KOPT-K1 (cell line): ENCODE data around the gene ENTPD1.
"Not testable (repeated sequence)": the region's sequence is repeated elsewhere in the genome, so short reads cannot be mapped to it uniquely, and the experiment has no call there.

ENCODE experiments used
- H3K27ac ChIP-seq: fragments of 200-600 bp; sonication (generic); 2 replicates; pipeline ENCODE4 v1.5.1; 2016; ENCODE audit warnings: antibody characterized with exemption, mild to moderate bottlenecking, low read depth, low read length; ENCODE audit not compliant: poor library complexity, severe bottlenecking
- H3K36me3 ChIP-seq: fragments of 200-600 bp; sonication (generic); 2 replicates; pipeline ENCODE4 v1.5.1; 2017; ENCODE audit warnings: antibody characterized with exemption, mild to moderate bottlenecking, low read length, moderate library complexity; ENCODE audit not compliant: insufficient read depth
- H3K9me3 ChIP-seq: fragments of 200-600 bp; sonication (generic); 2 replicates; pipeline ENCODE4 v1.5.1; 2017; ENCODE audit warnings: antibody characterized with exemption, low read length, mild to moderate bottlenecking; ENCODE audit not compliant: insufficient read depth, poor library complexity, severe bottlenecking

The ENTPD1 gene

GRCh38 chr10:95798096-95798855 lies 42.3 kb downstream of the ENTPD1 start:
- no peaks in the 10 kb centered on the region for H3K9me3 ChIP-seq
- no peaks in the 10 kb centered on the region for H3K36me3 ChIP-seq

GRCh38 chr10:95800286-95800685 lies 44.3 kb downstream of the ENTPD1 start:
- H3K9me3 ChIP-seq, H3K27ac ChIP-seq, H3K36me3 ChIP-seq: not testable (repeated sequence)

More at GRCh38 chr10:95798096-95798855, 42.3 kb downstream of the ENTPD1 start:
- no peak overlapping the region for H3K27ac ChIP-seq

DNA sequence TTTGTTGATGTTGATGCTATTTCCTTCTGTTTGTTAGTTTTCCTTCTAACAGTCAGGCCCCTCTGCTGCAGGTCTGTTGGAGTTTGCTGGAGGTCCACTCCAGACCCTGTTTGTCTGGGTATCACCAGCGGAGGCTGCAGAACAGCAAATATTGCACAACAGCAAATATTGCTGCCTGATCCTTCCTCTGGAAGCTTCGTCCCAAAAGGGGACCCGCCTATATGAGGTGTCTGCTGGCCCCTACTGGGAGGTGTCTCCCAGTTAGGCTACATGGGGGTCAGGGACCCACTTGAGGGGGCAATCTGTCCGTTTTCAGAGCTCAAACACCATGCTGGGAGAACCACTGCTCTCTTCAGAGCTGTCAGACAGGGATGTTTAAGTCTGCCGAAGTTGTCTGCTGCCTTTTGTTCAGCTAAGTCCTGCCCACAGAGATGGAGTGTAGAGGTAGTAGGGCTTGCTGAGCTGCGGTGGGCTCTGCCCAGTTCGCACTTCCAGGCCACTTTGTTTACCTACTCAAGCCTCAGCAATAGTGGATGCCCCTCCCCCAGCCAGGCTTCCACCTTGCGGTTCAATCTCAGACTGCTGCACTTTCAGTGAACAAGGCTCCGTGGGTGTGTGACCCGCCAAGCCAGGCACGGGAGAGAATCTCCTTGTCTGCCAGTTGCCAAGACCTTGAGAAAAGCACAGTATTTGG lies 50.9 kb downstream of the ENTPD1 start:
- not testable (repeated sequence) for H3K36me3 ChIP-seq, H3K27ac ChIP-seq
- peaks cover 13% of the 10 kb centered on the region for H3K9me3 ChIP-seq

DNA sequence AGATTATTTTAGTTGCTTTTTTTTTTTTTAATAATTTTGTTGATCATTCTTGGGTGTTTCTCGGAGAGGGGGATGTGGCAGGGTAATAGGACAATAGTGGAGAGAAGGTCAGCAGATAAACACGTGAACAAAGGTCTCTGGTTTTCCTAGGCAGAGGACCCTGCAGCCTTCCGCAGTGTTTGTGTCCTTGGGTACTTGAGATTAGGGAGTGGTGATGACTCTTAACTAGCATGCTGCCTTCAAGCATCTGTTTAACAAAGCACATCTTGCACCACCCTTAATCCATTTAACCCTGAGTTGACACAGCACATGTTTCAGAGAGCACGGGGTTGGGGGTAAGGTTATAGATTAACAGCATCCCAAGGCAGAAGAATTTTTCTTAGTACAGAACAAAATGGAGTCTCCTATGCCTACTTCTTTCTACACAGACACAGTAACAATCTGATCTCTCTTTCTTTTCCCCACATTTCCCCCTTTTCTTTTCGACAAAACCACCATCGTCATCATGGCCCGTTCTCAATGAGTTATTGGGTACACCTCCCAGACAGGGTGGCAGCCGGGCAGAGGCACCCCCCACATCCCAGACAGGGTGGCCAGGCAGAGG lies 52.8 kb downstream of the ENTPD1 start:
- peaks cover 13% of the 10 kb centered on the region for H3K9me3 ChIP-seq
- not testable (repeated sequence) for H3K36me3 ChIP-seq, H3K27ac ChIP-seq

DNA sequence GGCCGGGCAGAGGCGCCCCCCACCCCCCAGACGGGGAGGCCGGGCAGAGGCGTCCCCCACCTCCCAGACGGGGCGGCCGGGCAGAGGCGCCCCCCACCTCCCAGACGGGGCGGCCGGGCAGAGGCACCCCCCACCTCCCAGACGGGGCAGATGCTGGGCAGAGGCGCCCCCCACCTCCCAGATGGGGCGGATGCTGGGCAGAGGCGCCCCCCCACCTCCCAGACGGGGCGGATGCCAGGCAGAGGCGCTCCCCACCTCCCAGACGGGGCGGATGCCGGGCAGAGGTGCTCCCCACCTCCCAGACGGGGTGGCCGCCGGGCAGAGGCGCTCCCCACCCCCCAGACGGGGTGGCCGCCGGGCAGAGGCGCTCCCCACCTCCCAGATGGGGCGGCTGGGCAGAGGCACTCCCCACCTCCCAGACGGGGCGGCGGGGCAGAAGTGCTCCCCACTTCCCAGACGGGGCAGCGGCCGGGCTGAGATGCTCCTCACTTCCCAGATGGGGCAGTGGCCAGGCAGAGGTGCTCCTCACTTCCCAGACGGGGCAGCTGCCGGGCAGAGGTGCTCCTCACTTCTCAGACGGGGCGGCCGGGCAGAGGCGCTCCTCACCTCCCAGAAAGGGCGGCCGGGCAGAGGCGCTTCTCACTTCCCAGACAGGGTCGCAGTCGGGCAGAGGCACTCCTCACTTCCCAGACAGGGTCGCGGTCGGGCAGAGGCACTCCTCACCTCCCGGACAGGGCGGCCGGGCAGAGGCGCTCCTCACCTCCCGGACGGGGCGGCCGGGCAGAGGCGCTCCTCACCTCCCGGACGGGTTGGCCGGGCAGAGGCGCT lies 53.6 kb downstream of the ENTPD1 start:
- H3K27ac ChIP-seq: no peak overlapping the region
- H3K9me3 ChIP-seq: peaks cover 13% of the 10 kb centered on the region

DNA sequence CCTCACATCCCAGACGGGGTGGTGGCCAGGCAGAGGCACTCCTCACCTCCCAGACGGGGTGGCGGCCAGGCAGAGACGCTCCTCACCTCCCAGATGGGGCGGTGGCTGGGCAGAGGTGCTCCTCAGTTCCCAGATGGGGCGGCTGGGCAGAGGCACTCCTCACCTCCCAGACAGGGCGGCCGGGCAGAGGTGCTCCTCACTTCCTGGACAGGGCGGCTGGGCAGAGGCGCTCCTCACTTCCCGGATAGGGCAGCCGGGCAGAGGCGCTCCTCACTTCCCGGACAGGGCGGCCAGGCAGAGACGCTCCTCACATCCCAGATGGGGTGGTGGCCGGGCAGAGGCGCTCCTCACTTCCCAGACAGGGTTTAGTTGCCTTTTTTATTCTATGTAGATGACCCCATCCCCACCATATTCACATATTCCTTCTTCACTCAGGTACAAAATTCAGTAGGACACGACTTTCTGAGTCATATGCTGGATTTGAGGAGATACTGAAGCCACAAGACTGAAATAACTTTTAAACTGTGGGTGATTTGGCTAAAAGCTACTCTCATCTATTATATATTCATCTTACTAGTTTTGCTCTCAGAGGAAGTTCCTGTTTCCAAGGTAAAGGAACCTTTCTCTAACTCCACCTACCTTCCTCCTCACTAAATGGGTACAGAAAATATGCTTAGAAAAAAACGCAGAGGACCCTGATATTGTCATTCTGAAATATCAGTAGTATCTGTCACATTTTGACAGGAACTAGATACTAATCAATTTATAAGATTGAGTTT lies 54.4 kb downstream of the ENTPD1 start:
- Histone ChIP-seq H3K9me3 (peaks cover 13% of the 10 kb centered on the region), H3K27ac (no peak overlapping the region), H3K36me3 (no peaks in the 10 kb centered on the region)

More for the DNA sequence above, 53.6 kb downstream of the ENTPD1 start:
- no peaks in the 10 kb centered on the region for H3K36me3 ChIP-seq

DNA sequence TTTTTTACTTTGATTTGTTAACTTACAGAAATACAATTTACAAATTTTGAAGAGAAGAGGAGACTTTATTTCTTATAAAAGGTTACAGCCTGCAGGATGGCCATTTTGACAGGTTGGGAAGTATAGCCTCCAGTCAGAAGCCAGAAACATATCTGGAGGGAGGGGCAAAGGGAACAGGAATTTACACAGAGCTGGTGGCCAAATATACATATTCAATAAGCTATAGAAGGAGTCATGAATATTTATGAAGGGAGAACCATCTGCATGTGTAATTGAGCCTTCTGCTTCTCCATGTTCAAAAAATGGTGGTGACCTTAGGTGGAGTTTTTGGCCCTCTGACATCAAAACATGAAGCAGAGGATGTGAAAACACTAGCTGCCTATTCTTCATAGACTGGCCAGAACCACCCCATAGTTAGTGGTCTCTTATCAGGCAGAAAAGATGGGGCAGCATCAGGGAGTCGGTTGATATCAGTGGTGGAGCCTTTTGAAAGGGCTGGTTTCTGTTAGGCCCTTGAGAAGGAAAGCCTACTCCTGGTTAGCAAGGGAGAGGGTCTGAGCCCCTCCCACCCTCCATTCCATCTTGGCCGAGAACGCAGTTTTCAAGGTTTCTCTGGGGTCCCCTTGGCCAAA lies 57.2 kb downstream of the ENTPD1 start:
- H3K36me3 ChIP-seq: no peaks in the 10 kb centered on the region
- no peak overlapping the region for H3K27ac ChIP-seq
- peaks cover 13% of the 10 kb centered on the region for H3K9me3 ChIP-seq

GRCh38 chr10:95814011-95814727 lies 58.2 kb downstream of the ENTPD1 start:
- H3K27ac ChIP-seq: no peak overlapping the region
- no peaks in the 10 kb centered on the region for H3K36me3 ChIP-seq
- H3K9me3 ChIP-seq: peaks cover 13% of the 10 kb centered on the region

GRCh38 chr10:95815133-95815532 lies 59.2 kb downstream of the ENTPD1 start:
- peaks cover 11% of the 10 kb centered on the region for H3K9me3 ChIP-seq
- H3K36me3 ChIP-seq: no peaks in the 10 kb centered on the region
- no peak overlapping the region for H3K27ac ChIP-seq

DNA sequence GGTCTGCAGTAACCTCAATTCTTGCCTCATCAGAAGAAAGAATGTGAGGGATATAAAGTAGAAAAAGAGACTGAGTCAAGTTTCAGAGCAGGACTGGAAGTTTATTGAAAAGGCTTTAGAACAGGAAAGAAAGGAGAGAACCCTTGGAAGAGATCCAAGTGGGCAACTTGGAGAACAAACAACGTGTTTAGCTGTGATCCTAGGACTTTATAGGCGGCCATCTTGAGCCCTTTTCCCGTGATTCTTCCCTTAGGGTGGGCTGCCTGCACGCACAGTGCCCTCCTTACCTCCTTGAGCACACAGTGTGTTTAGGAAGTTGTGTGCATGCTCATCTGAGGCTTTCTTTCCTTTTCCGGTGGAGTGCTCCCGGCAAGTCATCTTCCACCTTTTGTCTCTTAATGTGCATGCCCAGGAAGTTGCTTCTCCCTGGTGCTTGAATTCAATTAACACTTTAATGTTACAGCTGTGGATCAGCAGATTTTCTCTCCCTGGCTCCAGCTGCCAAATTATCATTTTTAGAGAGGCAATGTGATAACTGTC lies 59.8 kb downstream of the ENTPD1 start:
- Histone ChIP-seq H3K9me3 (peaks cover 5% of the 10 kb centered on the region), H3K27ac (no peak overlapping the region), H3K36me3 (no peaks in the 10 kb centered on the region)

DNA sequence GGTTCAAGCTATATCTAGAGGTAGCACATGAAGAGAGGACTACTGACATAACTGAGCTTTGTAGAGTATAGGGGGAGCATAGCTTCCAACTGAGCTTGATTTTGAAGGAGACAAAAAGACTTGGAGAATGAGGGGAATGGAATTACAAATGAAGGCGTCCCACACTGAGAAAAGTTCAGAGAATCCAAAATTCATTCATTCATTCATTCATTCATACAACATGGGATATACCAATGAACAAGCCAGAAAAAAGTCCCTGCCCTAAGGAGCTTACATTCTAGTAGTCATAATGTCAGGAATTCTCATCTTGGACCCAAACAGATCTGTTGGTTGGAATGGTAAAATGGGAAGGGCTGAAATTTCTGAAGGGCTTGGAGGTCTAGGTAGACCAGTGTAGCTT lies 62.0 kb downstream of the ENTPD1 start:
- H3K36me3 ChIP-seq: no peaks in the 10 kb centered on the region
- H3K9me3 ChIP-seq: no peaks in the 10 kb centered on the region
- H3K27ac ChIP-seq: no peak overlapping the region

DNA sequence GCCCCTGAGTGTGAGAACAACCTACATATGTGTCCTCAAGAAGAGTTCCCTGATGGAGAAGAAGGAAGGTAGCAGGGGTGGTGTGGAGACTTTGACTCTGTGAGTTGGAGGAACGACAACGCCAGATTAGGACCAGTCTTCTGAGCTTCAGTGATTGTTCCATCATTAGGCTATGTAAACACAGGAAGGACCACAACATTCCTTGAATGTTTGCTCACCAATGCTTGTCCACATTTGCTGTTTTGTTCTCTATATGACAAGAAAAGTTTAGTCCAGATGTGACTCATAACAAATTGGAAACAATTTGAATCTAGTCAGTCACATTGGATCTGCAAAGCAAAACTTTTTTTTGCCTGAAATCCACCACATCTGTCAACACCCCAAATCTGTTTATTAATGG lies 62.7 kb downstream of the ENTPD1 start:
- Histone ChIP-seq H3K9me3 (no peaks in the 10 kb centered on the region), H3K36me3 (no peaks in the 10 kb centered on the region), H3K27ac (no peak overlapping the region)

GRCh38 chr10:95819620-95820329 lies 63.8 kb downstream of the ENTPD1 start:
- Histone ChIP-seq H3K36me3 (no peaks in the 10 kb centered on the region), H3K9me3 (no peaks in the 10 kb centered on the region), H3K27ac (no peak overlapping the region)
